Activated naive CD4-positive, alpha-beta T cell treated with anti-CD3 and anti-CD28 coated beads, Interleukin-2, amount 10 ng/mL, durations not matched to agents 7 days and 5 days (primary cell): ENCODE data around the gene PDF.

Source experiments
- CTCF ChIA-PET: fragments of 350-600 bp; sonication (Branson Sonifier 250); formaldehyde crosslinking; loops from one replicate; lab custom pipeline; 2021; ENCODE audit warnings: antibody characterized with exemption; lab: Charles Lee
- DNase-seq: peaks from one replicate; pipeline ENCODE4 v3.0.0-alpha.2; 2020
- H3K27ac Mint-ChIP-seq: one replicate; pipeline ENCODE4 v1.8.0; 2021; ENCODE audit warnings: mild to moderate bottlenecking, moderate library complexity, mixed read lengths
- H3K27me3 Mint-ChIP-seq: one replicate; pipeline ENCODE4 v1.8.0; 2021; ENCODE audit warnings: mild to moderate bottlenecking, mixed read lengths
- H3K36me3 Mint-ChIP-seq: one replicate; pipeline ENCODE4 v1.8.0; 2021; ENCODE audit warnings: mixed read lengths
- H3K4me1 Mint-ChIP-seq: one replicate; pipeline ENCODE4 v1.8.0; 2021; ENCODE audit warnings: mixed read lengths
- H3K4me3 Mint-ChIP-seq: one replicate; pipeline ENCODE4 v1.8.0; 2021; ENCODE audit warnings: mild to moderate bottlenecking, moderate library complexity, mixed read lengths
- H3K9me3 Mint-ChIP-seq: one replicate; pipeline ENCODE4 v1.8.0; 2021; ENCODE audit warnings: mixed read lengths

PDF gene

DNA sequence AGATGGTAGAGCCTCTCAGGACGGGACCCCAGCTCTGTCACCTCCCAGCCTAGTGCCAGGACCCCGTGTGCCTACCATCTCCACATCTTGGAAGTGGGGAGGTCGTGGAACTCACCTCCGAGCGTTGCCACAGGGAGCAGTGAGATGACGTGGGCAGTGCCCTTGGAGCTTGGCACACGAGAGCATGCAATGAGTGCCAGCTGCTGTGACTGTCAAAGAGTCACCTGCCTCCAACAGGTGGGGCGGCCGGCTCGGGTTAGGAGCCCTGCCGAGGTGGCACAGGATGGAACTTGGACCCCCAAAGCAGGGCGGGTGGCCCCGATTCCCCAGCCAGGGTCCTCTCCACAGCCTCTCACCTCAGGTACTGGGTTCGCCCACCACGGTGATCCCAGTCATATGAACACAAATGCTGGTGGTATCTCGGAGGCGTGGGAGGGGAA, 13.8 kb downstream of the PDF start:
- H3K4me3 Mint-ChIP-seq, result no peak overlapping the region
- no peaks in the 10 kb centered on the region for H3K27me3 Mint-ChIP-seq
- no peaks in the 10 kb centered on the region for H3K9me3 Mint-ChIP-seq
- H3K27ac Mint-ChIP-seq, result no peak overlapping the region
- peaks cover 51% of the 10 kb centered on the region for H3K36me3 Mint-ChIP-seq
- CTCF ChIA-PET, result interaction anchor here (1.3 kb wide), 1 partner anchor 12 kb away, joined by 3 read pairs; no protein-coding TSS in a partner anchor
- DNase-seq, result peak; percentile 13
- H3K4me1 Mint-ChIP-seq, result peaks cover 18% of the 10 kb centered on the region

DNA sequence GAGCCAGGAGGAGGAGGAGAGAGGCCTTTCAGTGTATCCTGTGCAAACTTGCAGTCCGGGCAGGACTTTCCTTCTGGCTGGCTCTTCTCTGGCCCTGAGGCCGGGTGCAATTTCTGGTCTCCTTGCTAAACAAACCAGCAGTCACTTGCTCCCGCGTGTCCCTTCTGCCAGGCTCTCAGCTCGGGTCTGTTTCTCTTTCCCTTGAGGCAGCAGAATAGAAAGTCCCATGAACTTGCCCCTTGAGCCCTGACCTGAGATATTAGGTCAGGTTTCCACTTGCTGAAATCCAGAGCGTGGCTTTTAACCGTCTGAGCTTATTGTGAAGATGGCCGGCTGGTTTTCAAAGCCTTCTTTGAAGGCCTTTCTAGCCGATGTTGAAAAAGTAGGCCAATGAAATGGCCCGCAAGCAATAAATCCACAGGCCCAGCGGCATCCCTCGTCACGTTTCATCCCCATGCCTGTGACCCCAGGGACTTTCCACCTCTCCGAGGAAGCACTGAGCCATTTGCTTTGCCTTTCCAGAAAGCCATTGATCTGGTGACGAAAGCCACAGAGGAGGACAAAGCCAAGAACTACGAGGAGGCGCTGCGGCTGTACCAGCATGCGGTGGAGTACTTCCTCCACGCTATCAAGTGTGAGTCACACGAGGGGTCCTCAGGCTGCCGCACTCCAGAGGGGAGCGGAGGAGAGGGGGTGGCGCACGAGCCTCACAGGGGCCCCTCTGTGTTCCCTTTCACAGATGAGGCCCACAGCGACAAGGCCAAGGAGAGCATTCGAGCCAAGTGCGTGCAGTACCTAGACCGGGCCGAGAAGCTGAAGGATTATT, 14.7 kb downstream of the PDF start:
- Mint-ChIP-seq H3K36me3 (peaks cover 43% of the 10 kb centered on the region), H3K27me3 (no peaks in the 10 kb centered on the region), H3K4me1 (peaks cover 19% of the 10 kb centered on the region), H3K27ac (no peak overlapping the region), H3K9me3 (no peaks in the 10 kb centered on the region), H3K4me3 (no peak overlapping the region)
- CTCF ChIA-PET, result interaction anchor here (1.3 kb wide), 1 partner anchor 13 kb away, joined by 3 read pairs; no protein-coding TSS in a partner anchor
- DNase-seq, result peak; percentile 17

DNA sequence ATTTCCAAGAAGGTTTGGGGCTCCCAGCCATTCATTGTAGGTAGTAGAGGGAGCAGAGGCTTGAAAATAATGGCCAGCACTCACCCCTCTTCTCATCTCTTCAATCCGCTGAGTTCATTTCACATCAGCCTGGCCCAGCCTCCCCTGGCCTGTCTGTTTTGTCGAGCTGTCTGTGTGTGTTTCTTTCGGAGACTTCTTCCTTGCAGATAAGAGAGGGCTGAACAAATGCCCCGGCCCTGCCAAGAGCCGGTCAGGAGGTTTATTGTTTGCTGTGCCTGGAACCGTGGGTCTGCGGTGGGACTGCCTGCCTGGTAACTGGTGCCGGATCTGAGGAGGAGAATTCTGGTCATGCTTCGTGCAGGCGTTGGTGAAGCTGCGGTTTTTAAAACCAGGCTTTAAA, 15.9 kb downstream of the PDF start:
- Mint-ChIP-seq H3K4me1 (peaks cover 24% of the 10 kb centered on the region), H3K27ac (no peak overlapping the region), H3K4me3 (no peak overlapping the region), H3K36me3 (peaks cover 42% of the 10 kb centered on the region), H3K27me3 (no peaks in the 10 kb centered on the region), H3K9me3 (no peaks in the 10 kb centered on the region)
- no peak for DNase-seq
- CTCF ChIA-PET, result no interaction called here

DNA sequence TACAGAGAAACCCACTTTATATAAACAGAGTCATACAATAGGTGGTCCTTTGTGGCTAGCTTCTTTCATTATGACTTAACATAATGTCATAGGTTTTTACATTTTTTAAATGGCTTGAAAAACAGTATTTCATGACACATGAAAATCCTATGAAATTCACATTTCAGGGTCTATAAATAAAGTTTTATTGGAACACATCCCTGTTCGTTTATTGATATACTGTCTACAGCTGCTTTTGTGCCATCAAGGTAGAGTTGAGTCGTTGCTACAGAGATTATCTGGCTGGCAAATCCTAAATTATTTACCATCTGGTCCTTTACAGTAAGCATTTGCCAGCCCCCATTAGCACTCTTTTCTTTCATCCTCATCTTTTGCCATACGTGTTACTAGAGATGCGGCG, 16.9 kb downstream of the PDF start:
- no peaks in the 10 kb centered on the region for H3K9me3 Mint-ChIP-seq
- no peaks in the 10 kb centered on the region for H3K27me3 Mint-ChIP-seq
- no peak for DNase-seq
- no peak overlapping the region for H3K27ac Mint-ChIP-seq
- peaks cover 34% of the 10 kb centered on the region for H3K36me3 Mint-ChIP-seq
- H3K4me1 Mint-ChIP-seq, result peaks cover 24% of the 10 kb centered on the region
- peak overlapping the region; percentile 63 for H3K4me3 Mint-ChIP-seq
- CTCF ChIA-PET, result no interaction called here

DNA sequence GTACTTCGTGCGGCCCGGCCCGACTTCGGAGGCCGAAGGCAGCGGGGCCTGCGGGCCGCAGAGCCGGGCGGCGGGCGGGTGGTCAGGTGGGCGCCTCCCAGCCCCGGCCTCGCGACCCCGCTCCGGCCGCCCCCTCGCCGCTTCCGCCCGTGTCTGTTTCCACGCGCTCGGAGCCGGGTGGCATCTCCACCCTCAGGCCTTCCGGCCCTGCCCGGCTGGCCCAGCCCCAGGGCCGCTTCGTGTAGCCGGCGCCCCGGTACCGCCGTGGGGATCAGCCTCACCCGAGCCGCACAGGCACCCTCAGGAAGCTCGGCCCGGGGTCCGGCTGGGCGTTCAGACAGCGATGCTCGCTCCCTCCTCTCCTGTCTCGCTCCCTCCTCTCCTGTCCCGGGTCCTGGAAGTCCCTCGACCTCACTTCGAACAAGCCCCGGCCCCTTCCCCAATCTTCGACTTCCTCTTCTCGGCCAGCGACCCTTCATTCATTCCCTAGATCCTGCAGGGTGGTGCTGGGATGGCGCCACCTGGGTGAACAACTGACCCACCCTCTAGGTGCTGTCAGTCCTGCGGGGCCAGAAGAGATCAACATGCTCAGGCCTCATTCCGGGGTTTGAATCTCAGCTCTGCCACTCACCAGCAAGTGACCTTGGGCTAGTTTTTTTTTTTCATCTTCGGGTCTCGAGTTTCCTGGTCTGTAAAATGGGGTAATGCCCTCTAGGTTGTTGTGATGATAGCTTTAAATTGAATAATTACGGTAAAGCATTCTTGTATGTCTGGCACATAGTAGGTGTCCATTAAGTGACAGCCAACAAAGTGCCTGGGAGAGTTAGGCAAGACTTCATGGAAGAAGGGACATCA, 18.6 kb downstream of the PDF start:
- H3K4me3 Mint-ChIP-seq, result peak overlapping the region; percentile 99
- H3K36me3 Mint-ChIP-seq, result peaks cover 29% of the 10 kb centered on the region
- DNase-seq, result peak; percentile 59
- H3K27ac Mint-ChIP-seq, result peak overlapping the region; percentile 93
- CTCF ChIA-PET, result interaction anchor here (1.0 kb wide), 1 partner anchor 154 kb away, joined by 4 read pairs; no protein-coding TSS in a partner anchor
- H3K27me3 Mint-ChIP-seq, result no peaks in the 10 kb centered on the region
- peaks cover 24% of the 10 kb centered on the region for H3K4me1 Mint-ChIP-seq
- no peaks in the 10 kb centered on the region for H3K9me3 Mint-ChIP-seq

DNA sequence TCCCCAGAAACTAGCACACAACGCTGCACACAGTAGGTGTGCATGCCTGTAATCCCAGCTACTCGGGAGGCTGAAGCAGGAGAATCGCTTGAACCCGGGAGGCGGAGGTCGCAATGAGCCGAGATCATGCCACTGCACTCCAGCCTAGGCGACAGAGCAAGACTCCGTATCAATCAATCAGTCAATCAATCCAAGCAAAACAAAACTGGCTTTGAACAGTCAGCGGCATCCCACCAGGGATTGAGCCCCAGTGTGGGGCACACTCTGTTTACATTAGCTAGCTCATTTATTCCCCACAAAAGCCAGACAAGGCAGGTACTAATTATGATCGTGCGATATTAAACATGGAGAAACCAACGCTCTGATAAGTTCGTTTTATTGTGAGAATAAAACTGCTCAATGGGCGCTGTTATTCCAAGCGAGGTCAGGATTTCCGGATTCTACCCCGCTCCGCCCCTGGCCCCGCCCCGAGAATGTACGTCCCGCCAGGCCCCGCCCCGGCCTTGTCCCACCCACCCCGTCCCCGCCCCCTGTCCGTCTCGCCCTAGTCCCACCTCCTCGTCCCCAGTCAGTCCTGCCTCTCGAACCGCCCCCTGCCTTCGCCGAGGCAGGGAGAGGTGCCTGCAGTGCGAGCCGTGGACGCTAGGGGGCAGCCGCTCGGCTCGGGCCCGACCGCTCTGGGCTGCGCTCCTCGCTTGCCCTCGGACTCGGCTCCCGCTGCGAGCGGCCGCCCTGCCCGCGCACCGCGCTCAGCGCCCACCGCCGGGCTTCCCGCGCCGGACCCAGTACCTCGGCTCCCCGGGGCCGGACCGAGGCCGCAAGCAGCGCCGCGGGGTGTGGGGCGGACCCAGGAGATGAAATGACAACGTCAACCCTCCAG, 19.5 kb downstream of the PDF start, which contains the start of gene VPS4A:
Gene VPS4A, plus strand, starts transcription at position 698 of the 880 bp plus-strand sequence. Its CDS starts 162 bp downstream, at position 860.
- H3K4me1 Mint-ChIP-seq, result peaks cover 24% of the 10 kb centered on the region
- H3K9me3 Mint-ChIP-seq, result no peaks in the 10 kb centered on the region
- peak within 1 kb of the TSS; percentile 99 for H3K4me3 Mint-ChIP-seq
- no peaks in the 10 kb centered on the region for H3K27me3 Mint-ChIP-seq
- CTCF ChIA-PET, result no interaction called here
- peak within 1 kb of the TSS; percentile 93 for H3K27ac Mint-ChIP-seq
- peak; percentile 97 for DNase-seq
- H3K36me3 Mint-ChIP-seq, result peaks cover 21% of the 10 kb centered on the region

DNA sequence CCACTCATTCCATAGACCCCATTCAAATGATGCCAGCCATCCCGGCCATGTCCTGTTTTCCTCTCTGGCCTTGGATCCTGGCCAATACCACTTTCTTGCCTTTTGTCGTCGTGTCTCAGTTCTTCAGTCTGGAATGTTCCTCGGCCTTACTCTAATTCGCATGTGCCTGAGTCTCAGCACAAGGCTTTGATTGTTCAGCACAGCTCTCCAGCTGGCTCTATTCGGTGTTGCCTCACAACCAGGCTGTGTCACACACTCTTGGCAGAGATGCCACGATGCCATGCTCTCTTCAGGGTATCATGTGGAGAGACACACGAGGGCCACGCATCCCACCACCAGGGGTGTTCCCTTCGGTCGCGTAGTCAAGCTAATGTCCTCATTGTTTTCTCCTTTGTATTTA, 21.1 kb downstream of the PDF start:
- Mint-ChIP-seq H3K4me3 (no peak overlapping the region), H3K4me1 (peaks cover 24% of the 10 kb centered on the region), H3K9me3 (no peaks in the 10 kb centered on the region), H3K36me3 (peaks cover 17% of the 10 kb centered on the region), H3K27me3 (no peaks in the 10 kb centered on the region), H3K27ac (no peak overlapping the region)
- CTCF ChIA-PET, result no interaction called here
- no peak for DNase-seq

DNA sequence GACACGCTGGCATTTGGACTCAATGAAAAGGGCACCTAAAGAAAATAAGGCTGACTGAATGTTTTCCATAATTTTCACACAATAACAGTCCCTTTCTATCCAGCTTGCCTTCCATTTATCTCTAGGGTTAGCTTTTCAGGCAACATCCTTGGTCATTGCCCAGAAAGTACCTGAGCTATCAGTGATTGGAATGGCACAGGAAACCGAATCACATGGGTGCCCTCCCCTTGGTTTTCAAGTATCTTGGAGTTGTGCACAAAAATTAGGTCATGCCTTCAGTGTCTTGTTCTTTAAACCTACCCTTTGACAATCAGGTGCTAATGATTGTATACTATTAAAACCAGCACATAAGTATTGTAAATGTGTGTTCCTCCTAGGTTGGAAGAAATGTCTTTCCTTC, 22.5 kb downstream of the PDF start:
- H3K36me3 Mint-ChIP-seq, result peaks cover 10% of the 10 kb centered on the region
- H3K4me3 Mint-ChIP-seq, result no peak overlapping the region
- H3K9me3 Mint-ChIP-seq, result no peaks in the 10 kb centered on the region
- no peak overlapping the region for H3K27ac Mint-ChIP-seq
- CTCF ChIA-PET, result no interaction called here
- H3K27me3 Mint-ChIP-seq, result no peaks in the 10 kb centered on the region
- peaks cover 13% of the 10 kb centered on the region for H3K4me1 Mint-ChIP-seq
- no peak for DNase-seq

DNA sequence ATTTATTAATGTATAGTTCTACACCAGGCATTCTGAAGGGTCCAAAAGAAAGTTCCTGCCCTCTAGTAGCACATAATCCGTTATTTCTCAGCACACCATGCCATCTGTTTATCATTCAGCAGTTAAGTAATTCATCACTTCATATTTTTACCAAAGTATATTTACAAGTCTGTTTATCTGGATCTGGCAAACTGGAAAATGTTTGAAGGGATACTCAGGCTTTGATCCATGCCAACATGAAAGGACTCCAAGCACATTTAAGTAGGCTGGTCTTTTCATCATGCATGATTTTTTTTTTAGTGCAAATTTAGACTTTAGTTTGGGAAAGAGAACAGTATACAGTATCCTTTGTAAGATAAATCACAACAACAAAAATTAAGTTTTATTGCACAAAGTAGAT, 23.3 kb downstream of the PDF start:
- H3K9me3 Mint-ChIP-seq, result no peaks in the 10 kb centered on the region
- peaks cover 7% of the 10 kb centered on the region for H3K36me3 Mint-ChIP-seq
- peaks cover 10% of the 10 kb centered on the region for H3K4me1 Mint-ChIP-seq
- DNase-seq, result no peak
- H3K27me3 Mint-ChIP-seq, result no peaks in the 10 kb centered on the region
- CTCF ChIA-PET, result no interaction called here
- no peak overlapping the region for H3K4me3 Mint-ChIP-seq
- no peak overlapping the region for H3K27ac Mint-ChIP-seq

DNA sequence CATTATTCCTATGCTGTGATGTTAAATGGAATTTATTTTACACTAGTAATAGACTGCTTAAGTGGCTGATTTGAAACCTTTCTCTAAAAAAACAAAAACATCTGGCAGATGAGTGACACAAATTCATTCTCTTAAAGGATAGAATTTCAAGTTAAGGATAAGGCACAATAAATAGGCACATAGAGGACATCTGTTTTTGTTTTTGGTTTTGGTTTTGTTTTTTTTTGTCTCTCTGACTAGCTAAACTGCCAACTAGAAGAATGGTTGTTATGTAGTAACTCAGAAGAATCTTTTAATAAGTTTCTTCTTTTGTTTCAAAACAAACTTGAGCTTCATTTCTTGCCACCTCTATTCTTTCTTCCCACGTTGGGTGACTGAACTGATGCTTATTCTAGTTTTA, 24.4 kb downstream of the PDF start:
- Mint-ChIP-seq H3K9me3 (no peaks in the 10 kb centered on the region), H3K4me1 (peaks cover 7% of the 10 kb centered on the region), H3K36me3 (peaks cover 7% of the 10 kb centered on the region), H3K27ac (no peak overlapping the region), H3K4me3 (no peak overlapping the region), H3K27me3 (no peaks in the 10 kb centered on the region)
- DNase-seq, result no peak
- CTCF ChIA-PET, result interaction anchor here (1.1 kb wide), 1 partner anchor 20 kb away, joined by 3 read pairs; no protein-coding TSS in a partner anchor

DNA sequence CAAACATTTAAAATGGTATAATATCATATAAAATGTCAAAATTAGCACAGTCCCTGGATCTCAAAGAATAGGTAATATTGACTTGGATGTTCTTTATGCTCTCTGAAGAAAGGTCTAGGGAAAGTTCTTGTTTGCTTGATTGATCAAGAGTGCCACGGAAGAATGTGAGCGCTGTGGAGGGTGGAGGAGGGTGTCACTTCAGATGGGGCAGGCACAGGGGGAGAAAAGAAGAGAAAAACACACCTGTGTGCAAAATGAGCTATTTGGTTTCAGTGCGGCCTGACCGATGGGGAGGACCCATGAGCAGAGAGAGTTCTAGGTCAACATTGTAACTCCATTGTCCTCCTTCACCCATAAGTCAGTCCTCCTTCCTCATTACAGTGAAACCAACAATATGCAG, 28.1 kb downstream of the PDF start:
- Mint-ChIP-seq H3K9me3 (no peaks in the 10 kb centered on the region), H3K27ac (peak overlapping the region; percentile 25), H3K4me3 (no peak overlapping the region), H3K27me3 (no peaks in the 10 kb centered on the region), H3K4me1 (no peaks in the 10 kb centered on the region), H3K36me3 (peaks cover 12% of the 10 kb centered on the region)
- CTCF ChIA-PET, result no interaction called here
- no peak for DNase-seq

DNA sequence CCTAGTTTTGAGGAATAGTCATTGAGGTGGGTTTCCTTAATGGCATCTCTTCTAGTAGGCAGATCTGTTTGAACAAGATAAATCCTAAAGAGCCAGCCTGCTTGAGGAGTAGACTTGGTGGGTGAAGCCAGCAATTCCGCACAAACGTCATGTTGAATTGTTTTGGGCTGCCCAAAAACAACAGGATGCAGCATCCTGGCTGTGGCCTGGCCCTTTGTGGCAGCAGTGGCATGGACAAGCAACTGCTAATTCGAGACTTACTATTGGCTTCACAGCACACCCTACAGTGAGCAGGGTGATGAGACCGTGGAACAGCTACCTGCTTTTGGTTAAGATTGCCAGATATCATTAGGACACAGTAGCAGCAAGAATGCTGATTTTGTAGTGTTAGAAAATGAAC, 28.5 kb downstream of the PDF start:
- CTCF ChIA-PET, result no interaction called here

DNA sequence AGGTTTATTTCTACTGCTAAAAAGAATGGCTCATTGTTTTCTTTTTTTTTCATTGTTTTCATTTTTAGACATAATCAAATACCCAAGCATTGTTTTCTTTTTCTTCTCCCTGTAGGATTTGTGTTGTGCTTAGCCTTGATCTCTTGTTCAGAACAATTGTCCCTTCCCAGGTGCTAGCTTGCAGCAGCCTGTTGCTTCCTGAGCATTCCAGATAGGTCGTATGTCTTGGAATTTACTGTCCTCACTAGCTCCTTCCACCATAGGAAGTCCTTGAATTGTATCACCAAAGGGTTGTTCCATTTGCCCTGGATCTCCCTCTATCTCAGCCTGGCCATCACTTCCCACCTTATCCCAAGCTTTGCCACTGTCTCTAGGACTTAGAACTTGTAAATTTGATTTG, 29.2 kb downstream of the PDF start:
- no peak for DNase-seq
- Mint-ChIP-seq H3K27me3 (no peaks in the 10 kb centered on the region), H3K27ac (no peak overlapping the region), H3K4me1 (no peaks in the 10 kb centered on the region), H3K9me3 (no peaks in the 10 kb centered on the region), H3K36me3 (peaks cover 13% of the 10 kb centered on the region), H3K4me3 (no peak overlapping the region)
- CTCF ChIA-PET, result no interaction called here

More for the DNA sequence above, 28.5 kb downstream of the PDF start:
- Mint-ChIP-seq H3K4me1 (no peaks in the 10 kb centered on the region), H3K4me3 (no peak overlapping the region), H3K9me3 (no peaks in the 10 kb centered on the region), H3K27me3 (no peaks in the 10 kb centered on the region), H3K36me3 (peaks cover 12% of the 10 kb centered on the region), H3K27ac (no peak overlapping the region)
- no peak for DNase-seq
